H54 (cell line): Measurements from ENCODE around the gene KLF16.

Experiments
- DNase-seq: peaks from one replicate; pipeline ENCODE4 v3.0.0; 2011; ENCODE audit warnings: low spot score, mixed read lengths; ENCODE audit not compliant: insufficient read length
- FAIRE-seq: peaks from 3 replicates; lab custom pipeline; 2011; peaks lifted over from hg19 to GRCh38; lab: Jason Lieb, UNC
- POLR2A ChIP-seq: IDR thresholded peaks from 2 replicates; pipeline ENCODE4 v1.6.1; 2011; ENCODE audit warnings: low read depth, mild to moderate bottlenecking, low read length

KLF16 gene

DNA sequence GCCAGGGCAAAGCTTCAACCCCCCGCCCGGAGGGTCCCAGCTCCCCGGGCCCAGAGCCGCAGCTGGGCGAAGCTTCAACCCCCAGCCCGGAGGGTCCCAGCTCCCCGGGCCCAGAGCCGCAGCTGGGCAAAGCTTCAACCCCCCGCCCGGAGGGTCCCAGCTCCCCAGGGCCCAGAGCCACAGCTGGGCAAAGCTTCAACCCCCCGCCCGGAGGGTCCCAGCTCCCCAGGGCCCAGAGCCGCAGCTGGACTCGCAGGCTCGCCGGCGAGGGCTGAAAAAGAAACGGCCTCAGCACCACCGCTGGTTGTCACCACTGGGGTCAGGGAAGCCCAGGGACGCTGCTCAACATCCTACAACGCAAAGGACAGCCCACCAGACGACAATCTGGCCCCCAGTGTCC is 20.3 kb downstream of the KLF16 start:
- TF ChIP-seq POLR2A: no peak
- FAIRE-seq: no peak

DNA sequence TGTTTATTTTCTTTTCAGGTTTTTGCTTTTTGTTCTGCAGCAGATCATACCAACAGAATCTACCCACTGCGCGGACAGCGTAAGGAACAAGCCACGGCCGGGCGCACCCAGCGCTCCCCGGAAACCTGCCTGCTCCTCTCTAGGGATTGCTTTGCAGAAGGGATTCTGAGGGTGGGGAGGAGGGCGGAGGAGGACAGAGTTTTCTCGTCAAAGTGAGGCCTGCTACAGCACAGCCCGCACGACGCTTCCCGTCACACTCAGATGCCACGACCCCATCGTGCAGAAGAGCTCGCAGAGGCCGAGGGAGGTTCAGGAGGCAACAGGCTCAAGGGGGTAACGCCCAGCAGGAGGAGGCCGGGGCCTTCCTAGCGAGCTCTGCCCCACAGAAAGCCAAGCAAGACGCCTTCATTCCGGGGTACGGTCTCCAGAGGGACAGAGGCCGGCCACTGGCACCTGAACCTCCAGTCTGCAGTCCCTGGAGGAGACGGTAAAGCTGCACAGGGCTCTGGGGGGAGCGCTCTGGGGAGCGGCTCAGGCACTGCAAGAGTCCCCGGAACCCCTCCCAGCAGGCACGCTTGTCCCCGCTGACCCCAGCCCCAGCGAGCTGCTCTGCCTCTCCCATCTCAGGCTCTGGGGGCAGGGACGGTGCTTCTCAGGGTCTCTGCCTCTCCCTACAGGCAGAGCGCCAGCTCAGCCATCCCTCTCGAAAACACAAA is 22.0 kb downstream of the KLF16 start:
- no peak for TF ChIP-seq POLR2A
- FAIRE-seq (no peak), DNase-seq (no peak)

More for the DNA sequence above, 20.3 kb downstream of the KLF16 start:
- DNase-seq: no peak

DNA sequence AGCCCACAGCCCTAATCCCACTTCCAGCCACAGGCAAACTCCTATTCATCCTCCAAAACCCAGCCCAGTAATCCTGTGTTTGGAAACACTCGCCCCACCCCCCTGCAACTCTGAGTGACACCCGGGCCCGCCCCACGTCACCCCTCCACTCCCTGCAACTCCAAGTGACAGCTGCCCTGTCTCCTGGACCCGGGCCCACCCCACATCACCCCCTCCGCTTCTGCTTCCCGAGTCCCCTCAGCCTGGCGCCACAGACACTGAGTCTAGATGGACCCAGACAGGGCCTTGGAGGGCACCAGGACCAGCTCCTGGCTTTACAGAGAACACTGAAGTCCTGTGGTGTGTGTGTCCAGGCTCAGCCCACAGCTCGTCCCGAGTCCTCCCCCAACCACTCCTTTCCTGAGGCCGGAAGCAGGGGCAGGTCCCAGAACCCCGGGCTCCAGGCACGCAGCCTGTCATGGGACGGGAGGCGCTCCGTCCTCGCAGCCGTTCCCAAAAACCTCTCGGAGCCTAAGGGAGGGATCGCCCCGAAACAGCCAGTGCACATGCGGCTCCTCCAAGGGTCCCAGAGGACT is 22.8 kb downstream of the KLF16 start:
- FAIRE-seq (no peak), DNase-seq (no peak)
- no peak for TF ChIP-seq POLR2A

DNA sequence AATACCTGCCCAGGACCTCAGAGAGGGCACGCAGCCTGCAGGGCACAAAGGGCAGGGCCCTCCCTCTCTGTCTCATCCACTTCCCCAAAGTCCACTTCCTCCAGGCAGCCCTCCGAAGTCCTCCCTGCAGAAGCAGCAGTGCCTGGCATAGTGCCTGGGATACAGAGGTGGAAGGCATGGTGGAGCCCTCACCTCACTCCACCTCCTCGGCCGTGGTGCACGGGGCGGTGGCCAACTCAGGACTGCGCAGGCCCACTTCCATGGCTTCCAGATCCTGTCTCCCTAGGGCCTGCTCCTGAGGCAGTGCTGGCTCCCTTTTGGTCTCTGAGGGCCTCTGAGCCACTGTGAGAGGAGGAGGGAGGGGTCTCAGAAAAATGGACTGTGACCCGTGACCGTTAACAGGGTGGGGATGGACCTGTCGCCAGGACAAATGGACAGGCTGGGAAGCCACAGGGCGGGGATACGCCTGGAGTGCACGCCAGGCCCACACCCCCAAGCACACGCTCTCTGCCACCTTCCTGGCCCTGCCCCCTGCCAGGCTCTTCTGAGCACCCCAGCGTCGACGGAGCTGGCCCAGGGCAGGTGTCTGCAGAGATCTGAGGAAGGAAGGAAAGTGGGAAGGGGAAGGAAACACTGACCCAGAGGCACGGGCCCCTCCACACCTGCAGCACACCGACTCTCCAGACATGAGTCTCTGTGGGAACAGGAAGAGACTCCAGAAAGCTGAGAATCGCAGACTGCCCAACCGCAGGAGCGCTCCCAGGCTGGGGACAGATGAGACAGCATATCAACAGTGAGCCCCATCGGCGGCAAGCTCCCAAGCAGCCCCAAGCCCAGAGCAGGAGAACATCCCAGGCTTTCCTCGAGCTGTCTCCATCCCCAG is 23.5 kb downstream of the KLF16 start:
- no peak for TF ChIP-seq POLR2A
- no peak for FAIRE-seq

DNA sequence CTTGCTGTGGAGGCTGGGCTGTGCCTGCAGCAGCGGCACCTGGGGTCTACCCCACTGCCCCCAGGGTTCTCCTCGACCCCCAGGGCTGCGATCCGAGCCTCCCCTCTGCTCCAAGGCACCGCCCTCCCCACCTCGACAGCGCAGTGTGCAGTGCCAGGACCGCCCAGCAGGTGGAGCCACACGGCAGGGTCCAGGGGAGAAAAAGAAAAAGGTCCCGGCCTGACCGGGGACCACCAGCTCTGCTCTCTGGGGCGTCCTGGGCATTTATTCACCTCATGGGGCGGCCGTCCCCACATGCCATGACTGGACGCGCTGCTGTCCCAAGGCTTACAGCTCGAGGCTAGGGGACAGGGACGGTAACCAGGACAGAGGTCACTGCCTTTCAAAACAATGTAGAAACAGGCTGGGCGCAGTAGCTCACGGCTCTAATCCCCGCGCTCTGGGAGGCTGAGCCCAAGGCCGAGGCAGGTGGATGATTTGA is 25.7 kb downstream of the KLF16 start:
- DNase-seq (peak; percentile 66), FAIRE-seq (no peak)
- no peak for TF ChIP-seq POLR2A

More for the DNA sequence above, 23.5 kb downstream of the KLF16 start:
- no peak for DNase-seq

DNA sequence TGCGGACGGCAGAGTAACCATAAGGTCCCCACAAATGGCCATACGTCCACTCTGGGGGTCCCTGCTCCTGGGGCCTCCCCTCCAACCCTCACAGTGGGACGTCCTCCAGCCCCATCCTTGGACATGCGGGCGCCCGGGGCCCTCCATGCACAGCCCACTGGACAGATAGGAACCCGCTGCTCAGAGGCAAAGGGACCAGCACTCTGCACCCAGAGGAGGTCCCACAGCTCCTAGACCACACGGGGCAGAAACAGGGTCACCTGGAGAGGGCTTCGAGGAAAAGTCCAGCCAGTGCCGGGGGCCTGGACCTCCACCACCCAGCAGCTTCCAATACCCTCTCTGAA is 26.2 kb downstream of the KLF16 start:
- DNase-seq: no peak
- TF ChIP-seq POLR2A: no peak
- no peak for FAIRE-seq

DNA sequence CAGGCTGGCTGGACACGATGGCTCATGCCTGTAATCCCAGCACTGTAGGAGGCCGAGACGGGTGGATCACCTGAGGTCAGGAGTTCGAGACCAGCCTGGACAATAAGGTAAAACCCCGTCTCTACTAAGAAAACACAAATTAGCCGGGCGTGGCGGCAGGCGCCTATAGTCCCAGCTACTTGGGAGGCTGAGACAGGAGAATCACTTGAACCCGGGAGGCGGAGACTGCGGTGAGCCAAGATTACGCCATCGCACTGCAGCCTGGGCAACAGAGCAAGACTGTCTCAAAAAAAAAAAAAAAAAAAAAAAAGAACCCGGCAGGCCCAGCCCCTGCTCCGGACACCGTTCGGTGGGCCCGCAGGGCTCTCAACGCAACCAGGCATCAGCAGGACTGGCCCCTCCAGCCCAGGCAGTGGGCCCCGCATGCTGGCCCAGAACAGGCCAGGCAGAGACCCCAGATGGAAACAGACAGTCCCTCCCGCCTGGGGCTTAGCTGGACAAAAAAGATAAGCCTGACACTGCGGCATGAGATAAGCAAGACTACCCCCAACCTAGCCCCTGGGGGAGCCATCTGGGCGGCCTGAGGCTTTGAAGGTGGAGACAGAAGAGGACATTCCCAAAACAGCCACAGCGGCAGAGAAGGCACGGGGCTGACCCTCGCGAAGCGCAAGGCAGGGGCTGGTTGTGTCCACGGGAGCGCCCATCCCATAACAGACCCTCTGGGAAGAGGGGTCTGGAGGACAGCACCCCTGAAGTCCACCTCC is 26.7 kb downstream of the KLF16 start:
- TF ChIP-seq POLR2A: no peak
- DNase-seq: no peak
- FAIRE-seq: no peak

DNA sequence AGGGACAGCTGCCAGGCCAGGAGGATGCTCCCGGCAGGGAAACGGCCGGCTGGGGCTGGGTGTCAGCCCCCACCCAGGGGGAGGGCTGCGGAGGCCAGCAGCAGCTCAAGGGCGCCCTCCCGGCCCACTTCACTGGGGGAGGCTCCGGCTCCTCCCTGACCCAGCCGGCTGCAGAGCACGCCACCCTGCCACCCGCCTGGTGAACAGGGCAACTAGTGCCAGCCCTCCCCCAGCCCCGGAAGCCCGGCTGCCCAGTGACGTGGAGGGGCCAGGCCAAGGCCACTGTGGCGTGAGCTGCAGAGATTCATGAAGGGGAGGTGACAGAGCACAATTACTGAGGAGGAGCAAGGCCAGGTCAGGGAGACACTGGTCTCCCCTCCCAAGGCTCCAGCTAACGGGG is 29.8 kb downstream of the KLF16 start:
- DNase-seq (no peak), FAIRE-seq (no peak)
- TF ChIP-seq POLR2A: no peak; the same call in 1 of the 2 replicates

DNA sequence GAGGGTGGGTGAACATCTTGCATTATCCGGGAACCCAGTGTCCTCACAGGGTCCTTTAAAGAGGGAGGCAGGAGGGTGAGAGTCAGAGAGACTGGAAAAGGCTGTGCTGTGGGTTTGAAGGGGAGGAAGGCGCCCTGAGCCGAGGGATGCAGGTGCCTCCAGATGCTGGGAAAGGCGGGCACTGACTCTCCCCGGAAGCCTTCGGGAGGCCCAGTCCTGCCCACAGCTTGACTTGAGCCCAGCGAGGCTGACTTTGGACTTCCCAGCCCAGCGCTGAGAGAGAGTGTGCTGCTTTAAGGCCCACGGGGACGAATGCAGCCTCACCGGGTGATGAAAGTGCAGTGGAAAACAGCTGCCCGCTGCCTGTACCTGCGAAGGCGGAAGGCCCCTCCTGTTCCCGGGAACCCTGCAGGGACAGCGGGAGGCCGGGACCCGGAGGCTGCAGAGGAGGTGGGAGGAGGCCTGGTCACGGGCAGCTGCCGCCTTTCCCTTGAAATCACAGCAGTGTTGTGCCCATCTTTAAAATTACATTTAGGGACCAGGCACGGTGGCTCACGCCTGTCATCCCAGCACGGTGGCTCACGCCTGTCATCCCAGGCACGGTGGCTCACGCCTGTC is 31.2 kb downstream of the KLF16 start:
- no peak for TF ChIP-seq POLR2A
- no peak for FAIRE-seq
- no peak for DNase-seq

DNA sequence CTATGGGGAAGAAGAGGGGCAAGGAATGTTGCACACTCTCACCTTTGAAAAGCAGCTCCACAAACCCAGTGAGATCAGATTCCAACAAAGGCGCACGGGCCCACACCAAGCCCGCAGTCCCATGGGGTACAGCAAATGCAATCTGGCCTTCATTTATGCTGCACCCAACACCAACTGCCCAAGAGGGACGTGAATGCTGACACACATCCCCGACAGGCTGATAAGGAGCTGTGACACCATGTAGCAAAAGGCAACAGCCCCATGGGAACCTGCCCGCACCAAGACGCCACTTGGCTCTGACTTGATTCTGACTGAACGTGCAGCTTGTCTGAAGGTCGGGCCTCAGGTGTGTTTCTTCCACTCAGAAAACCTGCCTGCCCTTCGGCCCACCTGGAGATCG is 32.4 kb downstream of the KLF16 start:
- DNase-seq (no peak), FAIRE-seq (no peak)
- TF ChIP-seq POLR2A: no peak

DNA sequence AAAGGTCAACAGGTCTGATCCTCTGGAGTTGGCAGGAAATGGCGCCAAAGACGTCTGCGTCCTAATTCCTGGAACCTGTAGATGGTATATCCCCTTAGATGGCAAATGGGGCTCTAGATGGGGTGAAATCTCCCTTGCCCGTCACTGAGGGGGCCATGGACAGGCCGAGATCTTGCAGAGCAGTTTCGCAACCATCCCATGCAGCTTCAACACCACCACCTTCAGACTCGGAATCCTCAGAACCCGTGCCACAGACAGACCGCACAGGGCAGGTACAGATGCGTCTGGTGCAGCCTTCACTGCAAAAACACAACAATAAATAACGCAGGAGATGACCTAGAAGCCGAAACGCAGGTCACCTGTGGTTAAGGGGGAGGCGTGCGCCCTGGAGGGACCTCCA is 32.8 kb downstream of the KLF16 start:
- FAIRE-seq (no peak), DNase-seq (no peak)
- TF ChIP-seq POLR2A: no peak

DNA sequence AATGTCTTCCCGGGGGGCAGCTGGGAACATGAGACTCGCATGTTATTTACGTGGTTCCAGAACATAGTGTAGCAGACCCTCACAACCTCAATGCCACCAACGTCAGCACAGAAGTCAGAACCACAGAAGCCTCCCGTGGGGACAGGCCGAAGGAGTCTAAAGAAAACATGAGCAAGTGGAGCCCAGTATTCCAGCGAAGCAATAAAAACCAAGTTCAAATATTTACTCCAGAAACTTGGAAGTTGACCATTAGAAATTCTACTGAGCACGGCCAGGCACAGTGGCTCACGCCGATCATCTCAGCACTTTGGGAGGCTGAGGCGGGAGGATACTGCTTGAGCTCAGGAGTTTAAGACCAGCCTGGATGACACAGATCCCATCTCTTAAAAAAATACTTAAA is 33.4 kb downstream of the KLF16 start:
- DNase-seq (no peak), FAIRE-seq (no peak)
- no peak for TF ChIP-seq POLR2A
